Endometrial microvascular endothelial cells (primary cell): ENCODE measurements around the gene MACO1. TPM values are rescaled to one million over a fixed set of nuclear protein-coding genes. Genes with fewer than 3 reads are reported as not detected.

Experiments
- in situ Hi-C: cut with HindIII; loops from 2 replicates; pipeline ENCODE4 v1.10.0; 2017; ENCODE audit warnings: low sequenced_read_pairs, low pct_unique_long_range_greater_than_20kb; ENCODE audit errors: inconsistent ontology term
- total RNA-seq: library from RNA; depleted of rRNA; stranded (reverse); fragments of >200 nt; gene quantifications from one replicate; pipeline ENCODE4 v1.2.3, GENCODE V29; 2015; ENCODE audit errors: inconsistent ontology term

MACO1 gene
- total RNA-seq, 1 donor from 2014 or later, result 15.0 TPM

- in situ Hi-C loops, result no loop called here
These were observed 102.3 kb downstream of the MACO1 start for GRCh38 chr1:25532970-25533369.

GRCh38 chr1:25533775-25534409 lies 103.2 kb downstream of the MACO1 start:
- in situ Hi-C loops, result no loop called here

GRCh38 chr1:25534410-25534788 lies 103.7 kb downstream of the MACO1 start:
- in situ Hi-C loops, result no loop called here

GRCh38 chr1:25536124-25536523 lies 105.4 kb downstream of the MACO1 start:
- in situ Hi-C loops, result no loop called here

GRCh38 chr1:25537153-25537831 lies 106.6 kb downstream of the MACO1 start:
- in situ Hi-C loops, result no loop called here

GRCh38 chr1:25538191-25538767 lies 107.6 kb downstream of the MACO1 start:
- in situ Hi-C loops, result no loop called here

GRCh38 chr1:25540750-25541342 lies 110.1 kb downstream of the MACO1 start:
- in situ Hi-C loops, result no loop called here

- in situ Hi-C loops, result no loop called here
These were observed 110.7 kb downstream of the MACO1 start for GRCh38 chr1:25541425-25541824.

GRCh38 chr1:25541889-25542658 lies 111.4 kb downstream of the MACO1 start:
- in situ Hi-C loops, result no loop called here

- in situ Hi-C loops, result no loop called here
These were observed 112.3 kb downstream of the MACO1 start for GRCh38 chr1:25543005-25543424.

- in situ Hi-C loops, result no loop called here
These were observed 112.9 kb downstream of the MACO1 start, which contains the start of gene LDLRAP1 for GRCh38 chr1:25543425-25544242. Gene LDLRAP1, plus strand, starts transcription at chr1:25543606. Its CDS starts 93 bp downstream, at chr1:25543699.

GRCh38 chr1:25544243-25544764 lies 113.6 kb downstream of the MACO1 start:
- in situ Hi-C loops, result no loop called here

GRCh38 chr1:25544819-25545218 lies 114.1 kb downstream of the MACO1 start:
- in situ Hi-C loops, result no loop called here

- in situ Hi-C loops, result no loop called here
These were observed 115.1 kb downstream of the MACO1 start for GRCh38 chr1:25545767-25546166.

- in situ Hi-C loops, result no loop called here
These were observed 115.5 kb downstream of the MACO1 start for GRCh38 chr1:25546193-25546592.

- in situ Hi-C loops, result no loop called here
These were observed 117.9 kb downstream of the MACO1 start for GRCh38 chr1:25548601-25549000.

GRCh38 chr1:25549273-25550154 lies 118.8 kb downstream of the MACO1 start:
- in situ Hi-C loops, result no loop called here
